Neutrophil (primary cell): ENCODE measurements around the gene E4F1.
"Not testable (repeated sequence)": the region's sequence is repeated elsewhere in the genome, so short reads cannot be mapped to it uniquely, and the experiment has no call there.

Source experiments
- H3K27ac ChIP-seq: fragments of 200-600 bp; sonication (generic); 2 replicates; pipeline ENCODE4 v1.5.1; 2016; ENCODE audit warnings: mild to moderate bottlenecking, moderate library complexity
- H3K27me3 ChIP-seq: fragments of 200-600 bp; sonication (generic); 2 replicates; pipeline ENCODE4 v1.6.0; 2016; ENCODE audit warnings: mild to moderate bottlenecking
- H3K36me3 ChIP-seq: fragments of 200-600 bp; sonication (generic); 2 replicates; pipeline ENCODE4 v1.5.1; 2017
- H3K4me1 ChIP-seq, 2 experiments: fragments of 200-600 bp in 1 of 2; sonication (generic) in 1 of 2; 1 replicate in 1 of 2; 2 replicates in 1 of 2; pipeline versions ENCODE4 v1.5.1 to v1.6.1; 2013 to 2016; ENCODE audit warnings: low read depth in 1 of 2, low read length in 1 of 2, mild to moderate bottlenecking in 1 of 2, moderate library complexity in 1 of 2; ENCODE audit not compliant: control insufficient read depth in 1 of 2, insufficient read depth in 1 of 2
- H3K4me3 ChIP-seq, 2 experiments: fragments of 200-600 bp in 1 of 2; sonication (generic) in 1 of 2; 1 replicate in 1 of 2; 2 replicates in 1 of 2; pipeline ENCODE4 v1.5.1; 2013 to 2016; ENCODE audit warnings: low read depth in 1 of 2, low read length in 1 of 2, mild to moderate bottlenecking in 1 of 2, moderate library complexity in 1 of 2
- H3K9me3 ChIP-seq: fragments of 200-600 bp; sonication (generic); 2 replicates; pipeline ENCODE4 v1.5.1; 2016
- TF ChIP-seq, protein P1 (sequence below): fragments of 200-600 bp; sonication (generic); IDR thresholded peaks from 2 replicates; pipeline ENCODE4 v1.5.1; 2016; ENCODE audit warnings: antibody characterized with exemption

Gene E4F1

DNA sequence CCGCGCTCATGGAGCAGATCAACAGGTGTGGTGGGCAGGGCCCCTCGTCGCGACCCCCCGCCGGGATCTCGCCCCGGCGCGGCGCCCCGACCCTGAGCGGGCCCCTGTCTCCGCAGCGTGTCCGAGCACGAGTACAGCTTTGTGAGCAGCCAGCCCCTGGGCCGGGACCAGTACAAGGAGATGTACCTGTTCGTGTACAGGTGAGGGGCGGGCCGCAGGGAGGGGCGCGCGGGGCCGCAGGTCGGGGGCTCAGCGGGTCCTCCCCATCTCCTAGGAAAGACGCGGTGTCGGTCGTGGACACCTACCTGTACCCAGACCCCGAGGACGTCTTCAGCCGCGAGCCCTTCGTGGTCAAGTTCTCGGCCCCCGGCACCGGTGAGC is 13.7 kb downstream of the E4F1 start:
- H3K4me3 ChIP-seq: no peak overlapping the region

DNA sequence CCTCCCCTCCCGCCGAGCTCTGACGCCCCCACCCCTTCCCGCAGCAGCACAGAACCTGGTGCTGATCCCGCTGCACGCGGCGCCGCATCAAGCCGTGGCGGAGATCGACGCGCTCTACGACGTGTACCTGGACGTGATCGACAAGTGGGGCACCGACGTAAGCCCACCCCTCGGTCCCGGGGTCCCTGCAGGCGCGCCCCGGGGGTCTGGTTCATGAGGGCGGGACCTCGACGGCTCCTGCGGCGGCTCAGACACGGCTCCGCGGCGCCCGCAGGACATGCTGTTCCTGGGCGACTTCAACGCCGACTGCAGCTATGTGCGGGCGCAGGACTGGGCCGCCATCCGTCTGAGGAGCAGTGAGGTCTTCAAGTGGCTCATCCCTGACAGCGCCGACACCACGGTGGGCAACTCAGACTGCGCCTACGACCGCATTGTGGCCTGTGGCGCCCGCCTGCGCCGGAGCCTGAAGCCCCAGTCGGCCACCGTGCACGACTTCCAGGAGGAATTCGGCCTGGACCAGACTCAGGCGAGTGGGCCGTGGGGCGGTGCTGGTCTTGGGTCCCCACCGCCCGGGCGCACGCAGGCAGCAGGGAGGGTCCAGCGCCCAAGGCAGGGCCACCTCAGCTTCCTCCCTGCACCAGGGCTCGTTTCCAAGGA is 14.2 kb downstream of the E4F1 start:
- Histone ChIP-seq H3K36me3 (peaks cover 66% of the 10 kb centered on the region), H3K9me3 (no peaks in the 10 kb centered on the region), H3K4me3 (no peak overlapping the region), H3K4me1 (no peaks in the 10 kb centered on the region), H3K27ac (no peak overlapping the region), H3K27me3 (peaks cover 45% of the 10 kb centered on the region)
- TF ChIP-seq, protein P1, sequence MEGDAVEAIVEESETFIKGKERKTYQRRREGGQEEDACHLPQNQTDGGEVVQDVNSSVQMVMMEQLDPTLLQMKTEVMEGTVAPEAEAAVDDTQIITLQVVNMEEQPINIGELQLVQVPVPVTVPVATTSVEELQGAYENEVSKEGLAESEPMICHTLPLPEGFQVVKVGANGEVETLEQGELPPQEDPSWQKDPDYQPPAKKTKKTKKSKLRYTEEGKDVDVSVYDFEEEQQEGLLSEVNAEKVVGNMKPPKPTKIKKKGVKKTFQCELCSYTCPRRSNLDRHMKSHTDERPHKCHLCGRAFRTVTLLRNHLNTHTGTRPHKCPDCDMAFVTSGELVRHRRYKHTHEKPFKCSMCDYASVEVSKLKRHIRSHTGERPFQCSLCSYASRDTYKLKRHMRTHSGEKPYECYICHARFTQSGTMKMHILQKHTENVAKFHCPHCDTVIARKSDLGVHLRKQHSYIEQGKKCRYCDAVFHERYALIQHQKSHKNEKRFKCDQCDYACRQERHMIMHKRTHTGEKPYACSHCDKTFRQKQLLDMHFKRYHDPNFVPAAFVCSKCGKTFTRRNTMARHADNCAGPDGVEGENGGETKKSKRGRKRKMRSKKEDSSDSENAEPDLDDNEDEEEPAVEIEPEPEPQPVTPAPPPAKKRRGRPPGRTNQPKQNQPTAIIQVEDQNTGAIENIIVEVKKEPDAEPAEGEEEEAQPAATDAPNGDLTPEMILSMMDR: no peak

More for the DNA sequence above, 13.7 kb downstream of the E4F1 start:
- H3K9me3 ChIP-seq: no peaks in the 10 kb centered on the region
- H3K4me1 ChIP-seq: no peaks in the 10 kb centered on the region
- peaks cover 45% of the 10 kb centered on the region for H3K27me3 ChIP-seq
- H3K36me3 ChIP-seq: peaks cover 66% of the 10 kb centered on the region
- TF ChIP-seq, protein P1: no peak
- H3K27ac ChIP-seq: no peak overlapping the region

DNA sequence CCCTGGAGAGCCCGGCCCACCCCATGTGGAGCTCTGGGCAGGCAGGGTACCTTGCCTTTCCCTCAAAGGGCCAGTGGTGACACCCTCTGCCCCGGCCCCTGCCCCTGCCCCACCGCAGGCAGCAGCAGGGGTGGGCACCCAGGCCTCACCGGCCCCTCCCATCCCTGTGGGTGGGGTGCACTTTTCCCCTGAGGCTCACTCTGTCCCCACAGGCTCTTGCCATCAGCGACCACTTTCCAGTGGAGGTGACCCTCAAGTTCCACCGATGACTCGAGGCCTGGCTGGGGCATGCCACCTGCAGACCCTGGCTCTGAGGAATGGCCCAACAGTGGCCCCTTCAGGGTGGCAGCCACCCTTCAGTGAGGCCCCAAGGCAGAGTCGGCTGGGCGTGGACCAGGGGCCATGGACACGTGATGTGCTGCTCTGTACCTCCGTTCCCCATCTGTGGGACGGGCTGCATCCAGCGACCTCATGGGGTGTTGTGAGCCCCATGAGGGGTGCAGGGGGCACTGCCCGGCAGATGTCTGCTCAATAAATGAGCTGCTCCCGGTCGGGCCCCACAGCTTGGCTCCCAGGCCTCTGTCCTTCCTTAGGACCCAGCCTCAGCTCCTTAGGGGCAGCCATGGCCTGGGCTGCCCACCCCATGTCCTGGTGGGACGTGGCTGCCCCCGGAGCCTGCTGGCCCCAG is 14.9 kb downstream of the E4F1 start:
- Histone ChIP-seq H3K9me3 (no peaks in the 10 kb centered on the region), H3K4me1 (no peaks in the 10 kb centered on the region), H3K27me3 (peaks cover 45% of the 10 kb centered on the region), H3K4me3 (no peak overlapping the region), H3K36me3 (peaks cover 66% of the 10 kb centered on the region), H3K27ac (no peak overlapping the region)
- TF ChIP-seq, protein P1: no peak

DNA sequence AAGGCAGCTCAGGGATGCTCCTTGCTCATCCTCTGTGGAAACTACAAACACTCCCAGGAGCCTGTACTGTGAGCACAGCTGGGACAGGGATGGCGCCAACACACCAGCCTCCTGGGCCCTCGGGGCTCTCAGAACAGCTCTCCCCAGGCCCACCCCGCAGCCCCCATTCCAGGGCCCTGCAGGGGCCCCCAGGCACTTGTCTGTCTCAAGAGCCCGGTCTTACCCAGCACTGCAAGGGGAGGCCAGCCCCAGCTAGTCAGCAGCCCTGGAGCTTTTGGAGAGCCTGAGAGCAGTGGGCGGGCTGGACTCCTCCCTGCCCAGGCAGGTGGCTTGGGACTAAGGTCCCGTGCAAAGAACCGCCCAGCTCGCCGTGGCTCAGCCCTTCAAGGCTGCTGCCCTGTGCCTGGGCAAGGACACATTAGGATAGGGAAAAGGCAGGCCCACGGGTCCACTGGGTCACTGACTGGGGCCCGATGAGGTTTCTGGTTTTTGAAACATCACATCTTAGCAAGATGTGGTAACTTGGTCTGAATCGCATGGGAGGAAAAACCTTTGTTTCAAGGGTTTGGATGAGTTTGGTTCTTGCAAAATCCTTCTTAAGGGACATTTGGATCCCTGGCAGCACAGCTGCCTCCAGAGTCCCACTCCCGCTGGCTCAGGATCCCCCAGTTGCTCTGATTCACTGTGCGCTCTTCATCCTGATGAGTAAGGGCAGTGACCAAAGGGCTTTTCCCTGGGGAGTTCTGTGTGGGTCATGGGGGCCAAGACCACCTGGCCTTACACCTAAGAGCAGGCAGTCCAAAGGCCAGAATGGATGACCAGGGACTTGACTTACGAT is 15.7 kb downstream of the E4F1 start:
- Histone ChIP-seq H3K27ac (no peak overlapping the region), H3K27me3 (peaks cover 45% of the 10 kb centered on the region), H3K9me3 (no peaks in the 10 kb centered on the region), H3K36me3 (peaks cover 63% of the 10 kb centered on the region), H3K4me1 (no peaks in the 10 kb centered on the region), H3K4me3 (no peak overlapping the region)
- TF ChIP-seq, protein P1: no peak

DNA sequence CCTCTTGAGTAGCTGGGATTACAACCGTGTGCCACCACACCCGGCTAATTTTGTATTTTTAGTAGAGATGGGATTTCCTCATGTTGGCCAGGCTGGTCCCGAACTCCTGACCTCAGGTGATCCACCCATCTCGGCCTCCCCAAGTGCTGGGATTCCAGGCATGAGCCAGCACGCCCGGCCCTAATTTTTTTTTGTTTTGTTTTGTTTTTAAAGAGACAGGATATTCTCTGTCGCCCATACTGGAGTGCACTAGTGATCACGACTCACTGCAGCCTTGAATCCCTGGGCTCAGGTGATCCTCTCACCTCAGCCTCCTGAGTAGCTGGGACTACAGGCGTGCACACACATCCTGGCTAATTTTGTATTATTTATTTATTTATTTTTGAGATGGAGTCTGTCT is 16.9 kb downstream of the E4F1 start:
- Histone ChIP-seq H3K27me3 (peaks cover 39% of the 10 kb centered on the region), H3K36me3 (peaks cover 63% of the 10 kb centered on the region)
- H3K4me3 ChIP-seq, H3K27ac ChIP-seq, H3K4me1 ChIP-seq, H3K9me3 ChIP-seq: not testable (repeated sequence)

DNA sequence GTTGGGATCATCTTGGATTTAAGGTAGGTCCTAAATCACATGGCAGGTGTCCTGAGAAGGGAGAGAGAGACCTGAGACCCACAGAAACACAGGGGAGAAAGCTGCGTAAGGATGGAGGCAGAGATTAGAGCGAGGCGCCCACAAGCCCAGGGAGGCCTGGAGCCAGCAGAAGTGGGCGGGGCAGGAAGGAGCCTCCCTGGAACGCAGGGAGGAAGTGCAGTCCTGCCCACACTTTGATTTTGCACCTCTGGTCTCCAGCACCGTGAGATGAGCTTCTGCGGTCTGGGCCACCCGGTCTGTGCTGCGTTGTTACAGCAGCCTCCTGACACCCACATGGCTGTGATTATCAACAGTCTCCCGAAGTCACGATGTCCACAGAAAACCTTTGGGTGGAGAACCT is 19.2 kb downstream of the E4F1 start:
- H3K4me1 ChIP-seq: no peaks in the 10 kb centered on the region
- TF ChIP-seq, protein P1: no peak
- H3K4me3 ChIP-seq: no peak overlapping the region
- no peaks in the 10 kb centered on the region for H3K9me3 ChIP-seq
- H3K27ac ChIP-seq: no peak overlapping the region
- H3K36me3 ChIP-seq: peaks cover 68% of the 10 kb centered on the region
- peaks cover 16% of the 10 kb centered on the region for H3K27me3 ChIP-seq
